HG03280 (cell line): ENCODE data around the gene TWF2.
"Not testable (repeated sequence)": the region's sequence is repeated elsewhere in the genome, so short reads cannot be mapped to it uniquely, and the experiment has no call there.

ENCODE experiments used
- ATAC-seq: cut with Tn5 transposase; IDR thresholded peaks from one replicate; pipeline ENCODE4 v1.9.1; 2021; ENCODE audit warnings: mild to moderate bottlenecking, moderate library complexity; ENCODE audit not compliant: unreplicated experiment

The TWF2 gene

DNA sequence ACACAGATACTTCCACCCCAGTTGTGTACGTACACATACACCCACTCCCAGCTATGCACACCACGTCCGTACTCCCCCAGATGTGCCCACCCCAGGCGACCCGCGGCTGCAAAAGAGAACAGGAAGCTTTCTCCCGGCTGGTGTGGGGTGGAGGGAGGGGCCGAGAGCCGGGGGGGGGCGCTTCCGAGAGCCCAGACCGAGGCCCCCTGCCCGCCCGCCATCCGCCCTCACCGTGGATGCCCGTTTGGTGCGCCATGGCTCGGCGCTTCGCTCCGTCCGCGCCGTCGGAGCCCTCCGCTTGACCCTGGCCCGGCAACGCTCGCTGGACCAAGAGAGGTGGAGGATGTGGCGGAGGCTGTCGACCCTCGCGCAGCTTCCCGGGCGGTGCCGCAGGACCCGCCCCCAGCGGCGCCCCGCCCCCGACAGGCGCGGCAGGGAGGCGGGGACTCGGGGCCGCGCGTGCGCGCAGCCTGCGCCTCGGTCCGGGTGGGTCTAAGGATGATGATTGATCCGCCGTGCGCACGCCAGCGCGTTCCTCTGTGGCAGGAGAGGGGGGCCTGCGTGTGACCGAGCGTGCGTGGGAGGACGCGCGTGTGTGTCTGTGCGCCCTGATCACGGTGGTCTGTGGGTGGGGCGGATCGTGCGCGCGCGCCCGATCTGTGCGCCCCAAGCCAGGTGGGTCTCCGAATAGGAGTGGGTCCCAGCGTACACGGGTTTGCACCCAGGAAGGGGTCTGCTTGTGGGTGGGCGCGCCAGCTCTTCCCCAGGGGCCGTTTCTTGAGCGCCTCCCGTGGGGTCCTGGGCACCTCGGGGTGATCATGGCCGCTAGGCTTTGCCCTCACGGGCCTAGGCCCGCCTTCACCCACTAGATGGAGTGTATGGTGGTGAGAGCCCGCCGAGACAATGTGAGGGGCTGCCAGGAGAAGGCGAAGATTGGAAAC lies at the start of gene TWF2:
TSS of gene TWF2 (minus strand) at position 398 of the 941 bp plus-strand sequence. CDS start at position 256, 142 bp downstream.
- peak; percentile 72 for ATAC-seq

DNA sequence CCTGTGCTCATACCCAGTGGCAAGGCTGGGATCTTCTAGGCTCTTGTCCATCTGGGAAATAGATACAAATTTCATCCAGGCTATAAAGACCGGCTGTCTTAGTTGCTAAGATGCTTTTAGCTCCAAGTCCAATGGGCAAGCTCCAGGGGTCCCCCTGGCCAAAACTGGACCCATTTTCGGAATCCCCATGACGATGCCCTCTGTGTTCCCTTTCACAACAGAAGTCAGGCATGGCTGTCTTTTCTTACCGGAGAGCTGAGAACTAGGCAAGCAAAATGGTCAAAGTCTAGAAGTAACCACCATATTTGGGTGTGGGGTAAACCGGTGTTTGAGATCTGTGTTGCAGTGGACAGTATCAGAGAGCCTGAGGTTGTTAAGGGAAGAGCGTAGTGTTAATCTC lies 49.7 kb upstream of the TWF2 start:
- ATAC-seq: no peak

DNA sequence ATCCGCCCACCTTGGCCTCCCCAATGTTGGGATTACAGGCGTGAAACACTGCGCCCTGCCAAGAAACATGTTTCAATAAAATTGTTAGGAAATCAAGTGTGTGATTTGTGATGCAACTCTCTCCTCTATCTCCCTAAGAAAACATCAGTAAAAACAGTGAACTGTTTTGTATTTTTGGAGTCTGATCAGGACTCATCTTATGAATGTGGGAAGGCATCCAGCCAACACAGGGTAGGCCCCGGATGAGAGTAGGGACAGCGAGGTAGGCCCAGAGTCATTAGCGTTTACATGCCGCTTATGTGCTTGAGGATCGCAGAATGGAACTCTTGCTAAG lies 47.8 kb upstream of the TWF2 start:
- no peak for ATAC-seq

DNA sequence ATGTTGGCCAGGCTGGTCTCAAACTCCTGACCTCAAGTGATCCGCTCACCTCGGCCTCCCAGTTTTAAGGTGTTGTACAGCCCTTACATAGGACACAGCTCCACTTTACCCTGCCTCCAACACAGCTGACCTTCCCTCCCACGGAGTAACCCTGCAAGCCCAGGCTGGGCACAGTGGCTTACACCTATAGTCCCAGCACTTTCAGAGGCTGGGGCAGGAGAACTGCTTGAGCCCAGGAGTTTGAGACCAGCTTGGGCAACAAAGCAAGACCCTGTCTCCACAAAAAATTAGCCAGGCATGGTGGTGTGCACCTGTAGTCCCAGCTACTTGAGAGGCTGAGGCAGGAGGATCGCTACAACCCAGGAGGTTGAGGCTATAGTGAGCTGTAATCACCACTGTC lies 45.1 kb upstream of the TWF2 start:
- not testable (repeated sequence) for ATAC-seq

DNA sequence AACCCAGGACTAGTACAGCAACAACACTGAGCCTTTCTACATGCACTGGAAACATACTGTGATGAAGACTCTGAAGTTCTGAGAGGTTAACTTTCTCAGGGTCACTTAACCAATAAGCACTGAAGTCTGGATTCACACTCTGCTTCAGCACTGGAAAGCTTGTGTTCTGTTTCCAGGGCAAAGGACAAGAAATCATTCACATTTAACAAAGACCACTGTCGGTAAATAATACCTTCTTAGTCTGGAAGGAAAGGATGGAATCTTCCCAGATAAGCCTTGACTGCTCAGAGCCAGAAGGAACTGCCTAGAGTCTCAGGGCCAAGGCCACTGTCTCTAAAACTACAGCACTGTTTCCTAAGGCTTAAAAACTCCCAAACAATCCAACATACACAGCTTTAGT lies 44.3 kb upstream of the TWF2 start:
- ATAC-seq: no peak

DNA sequence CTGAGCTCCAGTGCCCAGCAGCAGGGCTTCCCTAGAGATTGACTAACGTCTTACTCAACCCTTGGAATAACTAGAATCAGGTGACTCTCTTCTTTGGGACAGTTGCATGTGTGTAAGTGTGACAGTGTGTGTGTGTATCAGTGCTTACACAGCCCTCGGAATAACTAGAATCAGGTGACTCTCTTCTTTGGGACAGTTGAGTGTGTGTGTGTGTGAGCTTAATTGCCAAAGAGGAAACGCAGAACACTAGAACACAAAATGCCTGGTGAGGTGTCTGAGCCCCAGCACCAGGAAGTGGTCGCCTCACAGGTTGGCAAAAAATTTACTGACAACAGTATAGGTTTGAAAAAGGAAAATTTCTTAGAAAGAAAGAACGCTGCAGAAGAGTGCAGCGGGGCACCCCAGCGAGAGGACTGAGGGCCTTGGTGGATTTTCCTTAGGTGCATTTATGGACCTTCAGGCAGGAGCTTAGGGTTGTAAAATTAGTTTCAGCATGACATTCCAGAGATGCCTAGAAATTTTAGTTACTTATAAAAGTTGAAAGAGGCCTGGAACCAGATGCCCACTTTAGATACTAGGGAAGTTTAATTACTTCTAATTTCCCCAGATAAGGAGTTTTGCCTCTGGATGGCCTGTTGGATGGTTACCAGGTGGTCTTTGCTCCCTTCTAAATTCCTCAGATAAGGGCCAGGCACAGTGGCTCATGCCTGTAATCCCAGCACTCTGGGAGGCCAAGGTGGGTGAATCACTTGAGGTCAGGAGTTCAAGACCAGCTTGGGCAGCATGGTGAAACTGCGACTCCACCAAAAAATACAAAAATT lies 43.2 kb upstream of the TWF2 start:
- ATAC-seq: no peak

DNA sequence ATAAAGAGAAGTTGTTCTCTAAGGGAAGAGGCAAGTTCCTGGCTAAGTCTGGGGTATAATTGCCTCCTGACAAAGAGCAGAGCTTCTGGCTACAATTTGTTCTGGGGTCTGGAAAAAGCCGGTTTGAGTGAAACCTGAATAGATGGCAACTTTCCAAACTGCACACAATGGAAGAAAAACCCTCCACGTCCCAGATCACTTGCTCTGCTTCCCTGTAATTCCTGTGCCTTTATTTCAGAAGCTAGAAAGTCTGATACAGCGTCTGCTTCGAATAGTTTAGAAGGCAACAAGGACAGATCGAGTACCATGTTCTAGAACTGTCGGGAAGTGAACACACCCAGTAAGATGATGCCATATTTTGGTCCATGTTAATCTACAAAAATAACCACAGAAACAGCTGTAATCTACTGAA lies 41.1 kb upstream of the TWF2 start:
- no peak for ATAC-seq

DNA sequence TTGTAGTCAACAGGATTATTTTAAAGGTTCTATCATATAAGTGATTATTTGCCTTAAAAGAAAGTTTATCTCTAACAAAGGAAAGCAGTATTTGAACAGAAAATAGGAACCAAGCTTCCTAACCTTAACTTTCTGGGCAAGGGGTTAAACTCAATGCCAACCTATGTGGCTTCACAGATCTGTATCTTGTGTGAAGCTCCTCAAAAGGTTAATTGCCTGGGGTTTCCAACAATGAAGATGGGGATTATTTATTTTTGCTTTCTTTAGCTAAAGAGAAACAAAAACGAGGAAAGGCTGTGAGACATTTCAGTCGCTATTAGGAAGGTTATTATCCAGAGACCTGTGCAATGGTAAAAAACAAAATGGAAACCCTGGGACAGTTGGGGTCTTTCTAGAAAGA lies 40.6 kb upstream of the TWF2 start:
- no peak for ATAC-seq

DNA sequence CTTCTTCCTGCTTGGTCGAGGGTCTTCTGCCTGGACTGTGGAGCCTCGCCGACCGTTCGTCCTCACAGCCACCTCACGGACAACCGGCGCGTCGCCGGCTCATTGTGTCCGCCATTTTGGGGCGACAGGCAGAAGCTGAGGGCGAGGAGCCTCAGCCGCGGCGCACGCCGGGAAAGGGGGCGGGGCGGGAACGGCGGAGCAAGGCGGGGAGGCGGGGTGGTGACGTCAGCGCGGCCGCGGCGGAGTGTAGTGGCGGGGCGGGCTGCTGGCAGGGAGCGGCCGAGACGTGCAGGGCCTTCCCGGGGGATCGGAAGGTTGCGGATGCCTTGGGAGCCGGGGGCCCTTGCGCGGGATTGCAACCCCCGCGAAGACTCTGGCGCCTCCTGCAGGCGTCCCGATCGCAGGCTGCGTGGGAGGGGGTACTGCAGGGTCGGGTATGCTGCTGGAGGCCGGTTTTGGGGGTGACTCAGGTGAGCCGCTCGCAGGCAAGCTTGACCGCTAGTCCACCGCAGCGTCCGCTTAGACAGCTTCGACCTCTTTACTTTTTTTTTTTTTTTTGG lies 39.6 kb upstream of the TWF2 start, which contains the start of gene WDR82:
TSS of gene WDR82 (minus strand) at position 140 of the 560 bp plus-strand sequence. CDS start 288 bp downstream, outside the sequence.
- ATAC-seq: peak; percentile 87

DNA sequence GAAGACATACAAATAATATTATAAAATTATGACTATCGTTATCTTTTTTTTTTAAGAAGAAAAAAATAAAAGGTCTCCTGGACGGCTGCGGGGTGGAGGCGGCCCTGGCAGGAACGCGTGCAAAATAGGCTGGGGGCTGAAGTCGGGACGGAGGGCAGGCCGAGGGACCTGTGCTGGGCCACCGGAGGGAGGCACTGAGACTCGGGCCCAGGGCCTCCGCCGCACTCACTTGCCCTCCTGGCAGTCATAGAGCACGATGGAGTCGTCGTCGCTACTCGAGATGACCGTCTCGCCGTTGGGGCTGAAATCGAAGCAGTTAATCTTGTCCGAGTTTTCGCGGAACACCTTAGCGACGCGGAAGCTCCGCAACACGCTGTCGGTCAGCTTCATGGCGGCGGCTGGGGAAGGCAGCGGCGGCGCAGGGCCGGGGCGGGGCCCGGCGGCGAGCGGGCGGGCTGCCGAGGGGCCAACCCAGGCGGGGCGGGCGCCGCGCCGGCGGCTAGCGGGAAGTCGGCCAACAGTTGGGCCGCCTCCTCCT lies 39.1 kb upstream of the TWF2 start:
- peak; percentile 70 for ATAC-seq

DNA sequence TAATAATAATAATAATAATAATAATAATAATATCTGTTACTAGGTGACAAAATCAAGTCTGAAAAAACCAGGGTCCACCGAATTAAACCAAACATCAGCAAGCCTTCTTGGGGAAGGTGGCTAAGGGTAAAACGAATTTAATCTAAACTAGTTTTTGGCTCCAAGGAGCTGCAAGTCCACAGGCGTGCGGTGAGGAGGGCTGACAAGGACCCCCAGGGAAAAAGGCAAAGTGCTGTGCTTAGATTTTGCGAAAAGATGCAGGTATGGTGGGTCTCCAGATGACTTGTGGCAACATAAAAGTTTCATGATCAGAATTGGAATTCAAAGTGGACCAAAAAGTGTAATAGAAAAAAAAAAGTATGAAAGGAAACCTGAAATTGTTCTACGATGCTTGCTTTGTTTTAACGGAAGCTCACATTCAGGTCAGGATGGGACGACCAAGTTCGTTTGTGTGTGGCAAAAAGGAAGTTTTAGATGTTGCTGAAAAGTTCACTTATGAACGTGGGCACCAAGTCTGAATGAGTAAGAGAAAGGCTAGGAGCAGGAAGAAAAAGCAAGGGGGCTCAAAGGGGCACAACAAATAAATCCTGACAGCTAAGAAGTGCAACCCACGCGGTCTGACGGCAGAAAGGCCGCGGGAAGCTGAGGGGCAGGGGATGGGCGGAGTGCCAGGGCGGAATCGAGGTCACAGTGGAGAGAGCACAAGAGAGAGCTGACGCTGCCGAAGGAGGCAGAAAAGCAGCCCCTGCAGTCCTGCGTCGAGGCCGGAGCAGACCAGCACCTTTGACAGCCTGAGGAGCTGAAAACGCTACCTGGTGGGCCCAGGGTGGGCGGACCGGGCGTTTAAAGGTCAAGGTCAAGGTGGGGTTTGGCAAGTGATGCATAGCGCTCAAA lies 38.4 kb upstream of the TWF2 start:
- no peak for ATAC-seq

DNA sequence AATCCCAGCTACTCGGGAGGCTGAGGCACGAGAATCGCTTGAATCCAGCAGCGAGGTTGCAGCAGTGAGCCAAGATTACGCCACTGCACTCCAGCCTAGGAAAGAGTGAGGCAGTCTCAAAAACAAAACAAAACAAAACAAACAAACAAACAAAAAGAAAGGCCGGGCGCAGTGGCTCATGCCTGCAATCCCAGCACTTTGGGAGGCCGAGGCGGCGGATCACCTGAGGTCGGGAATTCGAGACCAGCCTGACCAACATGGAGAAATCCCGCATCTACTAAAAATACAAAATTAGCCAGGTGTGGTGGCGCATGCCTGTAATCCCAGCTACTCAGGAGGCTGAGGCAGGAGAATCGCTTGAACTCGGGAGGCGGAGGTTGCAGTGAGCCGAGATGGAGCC lies 35.8 kb upstream of the TWF2 start:
- not testable (repeated sequence) for ATAC-seq

DNA sequence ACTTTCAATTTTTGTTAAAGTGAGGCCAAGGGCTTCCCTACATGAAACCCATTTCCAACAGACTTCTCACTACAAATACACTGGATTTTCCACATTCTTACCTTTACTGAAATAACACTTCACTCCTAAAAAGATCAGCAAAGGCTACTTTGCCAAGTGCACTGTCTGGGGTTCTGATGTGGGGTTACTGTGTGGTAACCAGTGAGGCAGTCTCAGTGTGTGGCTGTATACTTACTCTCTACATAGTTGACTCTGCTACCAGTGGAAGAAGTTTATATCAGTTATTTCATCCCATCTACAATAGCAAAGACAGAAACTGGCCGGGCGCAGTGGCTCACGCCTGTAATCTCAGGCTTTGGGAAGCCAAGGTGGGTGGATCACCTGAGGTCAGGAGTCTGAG lies 33.9 kb upstream of the TWF2 start:
- ATAC-seq: no peak

DNA sequence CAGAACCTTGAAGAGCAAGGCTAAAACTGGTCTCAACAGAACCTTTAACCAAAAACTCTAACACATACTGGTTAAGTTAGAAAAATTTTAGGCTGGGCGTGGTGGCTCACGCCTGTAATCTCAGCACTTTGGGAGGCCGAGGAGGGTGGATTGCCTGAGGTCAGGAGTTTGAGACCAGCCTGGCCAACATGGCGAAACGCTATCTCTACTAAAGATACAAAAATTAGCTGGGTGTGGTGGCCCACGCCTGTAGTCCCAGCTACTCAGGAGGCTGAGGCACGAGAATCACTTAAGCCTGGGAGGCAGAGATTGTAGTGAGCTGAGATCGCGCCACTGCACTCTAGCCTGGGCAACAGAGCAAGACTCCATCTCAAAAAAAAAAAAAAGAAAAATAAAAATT lies 33.2 kb upstream of the TWF2 start:
- not testable (repeated sequence) for ATAC-seq

DNA sequence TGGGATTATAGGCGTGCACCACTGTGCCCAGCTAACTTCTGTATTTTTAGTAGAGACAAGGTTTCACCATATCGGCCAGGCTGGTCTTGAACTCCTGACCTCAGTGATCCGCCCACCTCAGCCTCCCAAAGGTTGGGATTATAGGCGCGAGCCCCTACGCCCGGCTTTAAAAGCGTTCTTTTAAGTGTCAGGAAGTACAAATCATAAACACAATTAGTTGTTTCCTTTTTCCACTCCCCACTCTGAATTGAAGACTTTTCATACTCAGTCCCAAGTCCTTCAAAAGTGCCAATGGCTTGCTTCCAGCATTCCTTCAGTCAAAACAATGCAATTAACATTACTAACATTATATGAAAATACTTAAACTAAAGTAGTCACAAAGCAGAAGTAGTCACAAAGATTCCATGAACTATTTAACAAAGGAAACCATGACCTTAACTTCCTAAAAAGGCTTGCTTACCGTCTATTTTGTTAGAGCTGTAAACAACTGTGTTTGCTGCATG lies 31.3 kb upstream of the TWF2 start:
- no peak for ATAC-seq

DNA sequence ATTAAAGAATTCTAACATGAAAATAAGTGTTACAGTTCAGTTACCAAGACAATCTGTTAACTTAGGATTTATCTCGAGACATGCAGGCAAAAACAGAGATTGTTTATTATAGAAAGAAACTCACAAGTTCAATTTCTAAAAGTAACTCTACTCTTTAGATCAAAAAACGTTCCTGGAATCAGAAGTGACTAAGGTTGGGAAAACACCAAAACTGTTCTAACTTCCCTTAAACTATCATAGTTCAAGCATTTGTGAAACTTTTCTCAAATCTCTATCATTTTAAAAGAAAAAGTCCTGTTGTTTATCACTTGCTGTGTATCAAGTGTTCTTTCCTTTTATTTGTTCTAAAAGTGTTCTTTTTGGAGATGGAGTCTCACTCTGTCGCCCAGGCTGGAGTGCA lies 30.8 kb upstream of the TWF2 start:
- no peak for ATAC-seq

DNA sequence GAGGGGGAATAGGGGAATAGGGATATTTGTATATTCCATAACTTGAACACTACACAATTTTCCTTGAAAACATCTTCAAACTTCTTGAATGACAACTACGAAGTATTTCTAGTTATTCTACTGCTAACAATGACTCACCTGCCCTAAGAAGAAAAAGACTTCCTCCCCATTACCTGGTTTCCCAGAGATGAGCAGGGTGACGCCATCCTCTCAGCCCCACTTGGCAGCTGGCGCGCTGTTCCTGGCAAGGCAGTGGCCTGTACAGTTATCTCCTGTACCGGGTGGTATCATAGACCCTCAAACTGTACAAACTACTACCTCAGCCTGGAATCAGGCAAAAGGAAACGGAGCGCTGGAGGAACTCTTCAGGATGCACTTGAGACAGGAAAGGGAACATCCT lies 29.1 kb upstream of the TWF2 start:
- ATAC-seq: no peak

DNA sequence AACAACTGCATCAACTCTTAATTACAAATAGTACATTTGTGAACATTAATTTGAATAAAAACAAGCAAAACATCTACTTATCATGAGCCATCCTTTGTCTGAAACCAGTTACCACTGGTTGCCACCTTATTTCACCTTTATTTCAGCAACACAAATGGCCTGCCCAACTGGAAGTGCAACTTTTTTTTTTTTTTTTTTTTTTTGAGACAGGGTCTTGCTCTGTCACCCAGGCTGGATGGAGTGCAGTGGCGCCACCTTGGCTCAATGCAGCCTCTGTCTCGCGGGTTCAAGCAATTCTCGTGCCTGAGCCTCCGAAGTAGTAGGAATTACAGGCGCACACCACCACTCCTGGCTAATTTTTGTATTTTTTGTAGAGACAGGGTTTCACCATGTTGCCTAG lies 26.4 kb upstream of the TWF2 start:
- no peak for ATAC-seq

DNA sequence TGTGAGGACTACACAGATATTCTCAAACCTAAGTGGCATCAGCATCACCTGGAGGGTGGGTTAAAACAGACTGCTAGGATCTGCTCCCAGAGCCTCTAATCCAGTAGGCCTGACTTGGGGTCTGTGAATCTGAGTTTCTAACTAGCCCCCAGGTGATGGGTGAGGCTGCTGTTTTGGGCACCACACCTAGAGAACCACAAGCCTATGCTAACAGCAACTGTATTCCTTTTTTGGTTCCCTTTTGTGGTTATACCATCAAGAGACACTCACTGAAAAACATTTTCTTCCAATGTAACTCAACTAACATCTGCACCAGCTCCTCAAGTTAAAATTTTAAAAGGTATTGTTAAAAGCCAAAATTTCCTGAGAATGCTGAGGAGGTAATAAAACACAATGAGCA lies 23.5 kb upstream of the TWF2 start:
- no peak for ATAC-seq

DNA sequence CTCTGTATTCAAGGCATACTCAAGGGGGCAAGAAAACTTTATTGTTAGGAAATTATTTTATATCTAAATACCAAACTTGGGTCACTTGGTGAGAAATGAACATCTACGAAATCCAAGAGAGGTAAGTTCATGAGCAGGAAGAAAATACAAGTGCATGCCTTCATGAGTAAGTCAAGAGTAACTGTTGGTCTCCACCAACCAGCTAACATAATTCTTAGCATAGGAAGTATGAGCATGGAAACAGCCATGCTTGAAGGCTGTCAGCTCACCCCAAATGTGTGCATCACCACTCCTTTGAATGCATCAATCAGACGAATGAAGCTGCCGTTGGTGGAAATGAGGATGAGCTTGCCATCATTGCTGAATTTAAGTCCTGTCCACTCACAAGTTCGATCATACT lies 20.5 kb upstream of the TWF2 start:
- ATAC-seq: no peak
